Gastrocnemius medialis (tissue), 4 donors: ENCODE measurements around the gene ELMO1. TPM values are rescaled to one million over a fixed set of nuclear protein-coding genes. Genes with fewer than 3 reads are reported as not detected.
A peak's percentile ranks its signal among the peaks of the same experiment; 100 is the strongest.

Source experiments
- ATAC-seq, 2 donors: fragments of 150-250 bp; one replicate each; pipeline ENCODE4 v1.9.1; 2016
- DNase-seq, 2 donors: peaks; one replicate each; pipeline ENCODE4 v3.0.0-alpha.2; 2019
- H3K27ac ChIP-seq, 4 donors: fragments of 200-600 bp; sonication (generic); 1 replicate in 1 of 4; 2 replicates in 3 of 4; pipeline ENCODE4 v1.5.1; 2016 to 2018; ENCODE audit warnings: mild to moderate bottlenecking in 2 of 4, moderate library complexity in 1 of 4
- H3K27me3 ChIP-seq, 3 donors: fragments of 200-600 bp; sonication (generic) in 2 of 3; 1 replicate in 1 of 3; 2 replicates in 2 of 3; pipeline versions ENCODE4 v1.5.1 to v1.6.0; 2016 to 2019; ENCODE audit warnings: mild to moderate bottlenecking in 1 of 3, moderate library complexity in 1 of 3
- H3K36me3 ChIP-seq, 2 donors: fragments of 200-600 bp; sonication (generic) in 1 of 2; one replicate each; pipeline ENCODE4 v1.5.1; 2017 to 2018
- H3K4me1 ChIP-seq, 2 donors: fragments of 200-600 bp; sonication (generic) in 1 of 2; one replicate each; pipeline ENCODE4 v1.5.1; 2016 to 2017; ENCODE audit warnings: mild to moderate bottlenecking in 2 of 2
- H3K4me3 ChIP-seq, 4 donors: fragments of 200-600 bp; sonication (generic) in 3 of 4; 1 replicate in 1 of 4; 2 replicates in 3 of 4; pipeline ENCODE4 v1.5.1; 2016 to 2019; ENCODE audit warnings: mild to moderate bottlenecking in 2 of 4
- H3K9me3 ChIP-seq, 3 donors: fragments of 200-600 bp; sonication (generic) in 2 of 3; 1 replicate in 1 of 3; 2 replicates in 2 of 3; pipeline ENCODE4 v1.5.1; 2016 to 2019
- POLR2A ChIP-seq, 2 donors: fragments of 450-650 bp; IDR thresholded peaks; one replicate each; pipeline ENCODE4 v1.6.1; 2017; ENCODE audit warnings: antibody characterized with exemption in 2 of 2, mild to moderate bottlenecking in 2 of 2, moderate library complexity in 2 of 2
- in situ Hi-C, 4 donors: fragments of 200-750 bp; cut with MboI; loops; one replicate each; pipeline versions ENCODE4 v1.15.0 to v1.8.0; 2017; ENCODE audit warnings: low sequenced_read_pairs in 4 of 4
- intact Hi-C: fragments of 100-400 bp; cut with DNase I; formaldehyde crosslinking; loops from one replicate; pipeline ENCODE4 v1.15.1; 2023; ENCODE audit warnings: low total_unique reads
- total RNA-seq, 4 donors: library from RNA; depleted of rRNA; stranded (reverse); fragments of >200 nt; gene quantifications; one replicate each; pipeline versions ENCODE4 v1.1.0 to v1.2.3, GENCODE V29; 2016
- TF ChIP-seq, protein P1 (sequence below), 5 experiments: fragments of 450-650 bp in 3 of 5; fragments of 200-600 bp in 2 of 5; sonication (generic) in 2 of 5; IDR thresholded peaks in 4 of 5; conservative IDR thresholded peaks in 1 of 5; 1 replicate in 4 of 5; 2 replicates in 1 of 5; pipeline ENCODE4 v1.5.1; 2016 to 2019; ENCODE audit warnings: antibody characterized with exemption in 5 of 5, mild to moderate bottlenecking in 3 of 5, moderate library complexity in 3 of 5

ELMO1 gene
- total RNA-seq, 4 donors from 2014 or later = 8.4 to 18.9 (median 14.6) TPM

DNA sequence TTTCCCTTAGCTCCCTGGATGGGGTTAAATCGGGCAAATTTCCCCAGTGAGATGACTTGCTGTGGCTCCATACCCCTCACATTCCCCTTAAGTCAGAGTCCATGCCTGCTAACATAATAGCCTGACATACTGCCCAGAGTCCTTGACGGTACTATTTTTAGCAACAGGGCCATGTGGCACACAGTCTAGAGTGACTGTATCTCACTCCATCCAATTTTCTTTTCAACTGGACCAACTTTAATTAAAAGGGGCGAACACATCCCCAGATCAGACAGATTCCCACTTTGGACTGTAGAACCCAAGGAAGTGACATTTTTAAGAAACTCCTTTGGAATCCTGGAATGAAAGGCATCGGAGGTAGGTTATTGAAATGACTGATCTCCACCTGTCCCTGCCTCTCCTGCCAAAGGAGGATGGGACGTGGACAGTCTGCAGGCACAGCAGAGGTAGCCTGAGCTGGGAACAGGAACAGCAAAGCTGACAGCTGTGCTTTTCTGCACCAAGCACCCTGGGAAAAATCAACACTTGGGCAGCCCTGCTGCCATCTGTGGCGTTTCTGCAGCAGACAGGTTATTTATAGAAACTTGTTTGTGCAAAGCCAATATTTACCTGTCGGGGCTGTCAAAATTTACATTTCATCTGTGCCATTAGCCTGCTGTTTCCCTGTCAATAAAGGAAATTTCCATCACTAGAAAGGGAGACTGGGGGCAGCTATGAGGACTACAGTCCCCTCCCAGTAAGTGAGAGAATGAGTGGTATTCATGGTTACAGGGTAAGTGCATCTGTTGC is 502.9 kb downstream of the ELMO1 start:
- Histone ChIP-seq H3K4me3 (no peak overlapping the region), H3K27me3 (no peaks in the 10 kb centered on the region), H3K4me1 (peaks cover 3 to 19% of the 10 kb centered on the region in 2 donors), H3K9me3 (no peaks in the 10 kb centered on the region), H3K36me3 (no peaks in the 10 kb centered on the region), H3K27ac (no peak overlapping the region)
- DNase-seq (no peak), ATAC-seq (peak; percentile 84 to 87)
- intact Hi-C loops = no loop called here
- in situ Hi-C loops = no loop called here
- no peak for TF ChIP-seq POLR2A (IDR thresholded peaks at IDR 0.05)
- TF ChIP-seq, protein P1, sequence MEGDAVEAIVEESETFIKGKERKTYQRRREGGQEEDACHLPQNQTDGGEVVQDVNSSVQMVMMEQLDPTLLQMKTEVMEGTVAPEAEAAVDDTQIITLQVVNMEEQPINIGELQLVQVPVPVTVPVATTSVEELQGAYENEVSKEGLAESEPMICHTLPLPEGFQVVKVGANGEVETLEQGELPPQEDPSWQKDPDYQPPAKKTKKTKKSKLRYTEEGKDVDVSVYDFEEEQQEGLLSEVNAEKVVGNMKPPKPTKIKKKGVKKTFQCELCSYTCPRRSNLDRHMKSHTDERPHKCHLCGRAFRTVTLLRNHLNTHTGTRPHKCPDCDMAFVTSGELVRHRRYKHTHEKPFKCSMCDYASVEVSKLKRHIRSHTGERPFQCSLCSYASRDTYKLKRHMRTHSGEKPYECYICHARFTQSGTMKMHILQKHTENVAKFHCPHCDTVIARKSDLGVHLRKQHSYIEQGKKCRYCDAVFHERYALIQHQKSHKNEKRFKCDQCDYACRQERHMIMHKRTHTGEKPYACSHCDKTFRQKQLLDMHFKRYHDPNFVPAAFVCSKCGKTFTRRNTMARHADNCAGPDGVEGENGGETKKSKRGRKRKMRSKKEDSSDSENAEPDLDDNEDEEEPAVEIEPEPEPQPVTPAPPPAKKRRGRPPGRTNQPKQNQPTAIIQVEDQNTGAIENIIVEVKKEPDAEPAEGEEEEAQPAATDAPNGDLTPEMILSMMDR (IDR thresholded peaks at IDR 0.05 in 4 of 5, conservative IDR thresholded peaks at IDR 0.05 in 1 of 5) = no peak

DNA sequence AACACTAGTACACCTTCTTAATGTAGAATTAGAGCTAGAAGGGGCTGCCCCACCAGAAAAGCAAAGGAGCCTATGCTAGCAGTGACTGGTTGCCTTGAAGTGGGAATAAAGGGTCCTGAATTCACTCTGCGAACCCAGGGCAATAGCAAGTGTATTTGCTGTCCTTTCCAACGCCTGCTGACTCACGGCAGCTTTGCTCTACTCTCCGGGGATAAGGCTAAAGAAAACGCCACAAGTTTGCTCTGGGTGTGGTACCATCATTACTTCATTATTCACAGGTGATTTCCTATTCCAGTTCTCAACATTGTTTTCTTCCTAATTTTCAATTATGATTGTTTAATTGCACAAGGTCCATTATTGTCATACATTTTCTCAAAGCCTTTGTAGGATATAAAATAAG is 503.8 kb downstream of the ELMO1 start:
- TF ChIP-seq, protein P1 (IDR thresholded peaks at IDR 0.05 in 4 of 5, conservative IDR thresholded peaks at IDR 0.05 in 1 of 5) = no peak
- H3K4me3 ChIP-seq = no peak overlapping the region
- DNase-seq = no peak
- no peaks in the 10 kb centered on the region for H3K27me3 ChIP-seq
- no peaks in the 10 kb centered on the region for H3K36me3 ChIP-seq
- in situ Hi-C loops (no loop called here), intact Hi-C loops (no loop called here)
- no peak for ATAC-seq
- no peak overlapping the region for H3K27ac ChIP-seq
- H3K4me1 ChIP-seq = peaks cover 3 to 11% of the 10 kb centered on the region in 2 donors
- H3K9me3 ChIP-seq = no peaks in the 10 kb centered on the region

DNA sequence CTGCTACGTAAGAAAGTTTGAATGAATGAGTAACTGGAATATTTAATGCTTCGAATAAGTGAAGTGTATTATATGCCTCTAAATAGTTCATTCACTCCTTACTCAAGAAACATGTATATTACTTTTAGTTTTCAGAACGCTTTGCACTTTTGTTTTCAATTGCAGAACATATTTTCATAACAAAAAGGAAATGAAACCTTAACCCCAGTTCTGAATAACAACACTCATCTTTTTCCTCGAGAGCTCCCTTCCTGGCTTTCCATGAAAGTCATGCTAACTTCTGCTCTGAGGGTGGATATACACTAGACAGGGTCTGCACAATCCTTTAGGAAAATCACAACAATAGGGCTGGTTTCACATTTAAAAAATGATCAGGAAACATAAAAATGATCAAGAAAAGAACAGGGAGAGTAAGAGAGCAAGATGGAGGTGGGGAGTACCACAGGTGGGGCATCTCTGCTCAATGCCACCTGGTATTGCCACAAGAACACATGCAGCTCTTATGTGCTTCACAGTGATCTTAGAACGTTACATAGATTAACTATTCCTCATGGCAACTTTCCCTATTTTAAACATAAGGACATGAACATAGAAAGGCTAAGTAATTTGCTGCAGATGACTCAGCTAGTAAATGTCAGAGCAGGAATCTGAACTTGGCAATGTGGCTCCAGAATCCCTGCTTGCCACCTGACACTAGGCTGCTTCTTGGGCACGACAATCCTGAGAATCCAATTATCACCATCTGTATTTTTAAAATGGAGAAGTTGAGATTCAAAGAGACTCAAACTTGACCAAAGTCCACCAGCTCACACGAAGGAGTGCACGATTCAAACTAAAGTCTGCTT is 504.9 kb downstream of the ELMO1 start:
- Histone ChIP-seq H3K27me3 (no peaks in the 10 kb centered on the region), H3K4me1 (peaks cover 3 to 11% of the 10 kb centered on the region in 2 donors), H3K4me3 (no peak overlapping the region), H3K36me3 (no peaks in the 10 kb centered on the region), H3K27ac (no peak overlapping the region), H3K9me3 (no peaks in the 10 kb centered on the region)
- TF ChIP-seq POLR2A (IDR thresholded peaks at IDR 0.05) = no peak
- TF ChIP-seq, protein P1 (IDR thresholded peaks at IDR 0.05 in 4 of 5, conservative IDR thresholded peaks at IDR 0.05 in 1 of 5) = no peak
- in situ Hi-C loops (no loop called here), intact Hi-C loops (no loop called here)
- no peak for ATAC-seq
- DNase-seq = no peak

DNA sequence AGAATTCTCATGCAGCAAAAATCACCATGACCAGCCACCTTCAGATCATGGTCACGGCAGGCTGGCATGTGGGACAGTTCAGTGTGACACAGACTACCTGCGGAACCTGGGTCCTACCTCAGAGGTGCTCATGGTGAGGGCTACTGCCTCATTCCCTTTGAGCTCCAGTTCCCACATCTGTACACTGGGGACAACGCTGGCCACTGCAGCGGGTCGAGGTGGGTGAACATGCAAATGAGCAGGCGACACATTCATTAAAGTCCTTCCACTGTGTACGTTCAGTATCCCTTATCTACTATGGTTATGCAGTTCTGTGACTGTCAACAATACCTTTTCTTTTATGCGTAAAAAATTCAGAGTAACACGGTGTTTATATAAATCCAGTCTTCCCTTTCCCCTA is 505.7 kb downstream of the ELMO1 start:
- in situ Hi-C loops (no loop called here), intact Hi-C loops (no loop called here)
- no peaks in the 10 kb centered on the region for H3K36me3 ChIP-seq
- H3K27me3 ChIP-seq = no peaks in the 10 kb centered on the region
- H3K4me1 ChIP-seq = peaks cover 3 to 11% of the 10 kb centered on the region in 2 donors
- no peak overlapping the region for H3K27ac ChIP-seq
- ATAC-seq (no peak), DNase-seq (no peak)
- TF ChIP-seq, protein P1 (IDR thresholded peaks at IDR 0.05 in 4 of 5, conservative IDR thresholded peaks at IDR 0.05 in 1 of 5) = no peak
- no peak for TF ChIP-seq POLR2A (IDR thresholded peaks at IDR 0.05)
- H3K9me3 ChIP-seq = peaks cover 0 to 4% (median 3%) of the 10 kb centered on the region in 3 donors
- H3K4me3 ChIP-seq = no peak overlapping the region
